GM12878 (cell line): ENCODE data around the gene STAMBP. TPM values are rescaled to one million over a fixed set of nuclear protein-coding genes. Genes with fewer than 3 reads are reported as not detected.
A peak's percentile ranks its signal among the peaks of the same experiment; 100 is the strongest.

Source experiments
- ATAC-seq: fragments of 200-7000 bp; cut with Tn5 transposase; 3 replicates; pipeline ENCODE4 v1.9.1; 2020; ENCODE audit warnings: mild to moderate bottlenecking, moderate library complexity
- BruUV-seq: library from RNA; stranded (reverse); fragments of 400-500 nt; replicated peaks from 2 replicates; lab custom pipeline; 2021; lab: Mats Ljungman, UMichigan
- CTCF ChIA-PET: fragments of 300-600 bp; sonication (Branson Sonifier 250); formaldehyde crosslinking; extraction: SDS; loops from one replicate; lab custom pipeline; 2021; ENCODE audit warnings: inconsistent platforms; lab: Yijun Ruan, JAX
- POLR2A ChIA-PET: fragments of 350-600 bp; formaldehyde crosslinking; extraction: SDS; loops from one replicate; lab custom pipeline; 2021; ENCODE audit warnings: inconsistent platforms; lab: Charles Lee
- RAD21 ChIA-PET: fragments of 300-600 bp; sonication (Branson Sonifier 250); formaldehyde crosslinking; loops from one replicate; lab custom pipeline; 2023; ENCODE audit warnings: antibody characterized with exemption; ENCODE audit not compliant: unreplicated experiment; lab: Charles Lee
- SMC1A ChIA-PET: fragments of 300-600 bp; sonication (Branson Sonifier 250); formaldehyde crosslinking; loops from one replicate; lab custom pipeline; 2023; ENCODE audit not compliant: unreplicated experiment, uncharacterized antibody; lab: Charles Lee
- DNase-seq: peaks from one replicate; pipeline ENCODE4 v3.0.0-alpha.2; 2011; ENCODE audit warnings: low read depth, low spot score
- FAIRE-seq: peaks from 3 replicates; lab custom pipeline; 2011; peaks lifted over from hg19 to GRCh38; lab: Jason Lieb, UNC
- H2AFZ ChIP-seq: 2 replicates; pipeline ENCODE4 v1.6.0; 2011; ENCODE audit warnings: low read depth, low read length, control low read depth; ENCODE audit not compliant: control insufficient read depth
- H3K27ac ChIP-seq: 2 replicates; pipeline ENCODE4 v1.5.1; 2011; ENCODE audit warnings: control low read depth; ENCODE audit not compliant: control insufficient read depth, insufficient read depth
- H3K27me3 ChIP-seq, 2 experiments: replicated peaks in 1 of 2; 2 replicates each; pipeline versions ENCODE4 v1.6.0 to v1.6.1; 2011; ENCODE audit warnings: low read length in 1 of 2; ENCODE audit not compliant: control insufficient read depth in 2 of 2, insufficient read depth in 2 of 2
- H3K36me3 ChIP-seq, 2 experiments: 2 replicates each; pipeline ENCODE4 v1.5.1; 2011; ENCODE audit warnings: low read length in 1 of 2; ENCODE audit not compliant: control insufficient read depth in 2 of 2, insufficient read depth in 2 of 2
- H3K4me1 ChIP-seq: 2 replicates; pipeline ENCODE4 v1.6.1; 2011; ENCODE audit warnings: mild to moderate bottlenecking, low read length, moderate library complexity, mixed read lengths; ENCODE audit not compliant: control insufficient read depth, insufficient read depth
- H3K4me2 ChIP-seq: 2 replicates; pipeline ENCODE4 v1.6.0; 2011; ENCODE audit warnings: control low read depth; ENCODE audit not compliant: control insufficient read depth, insufficient read depth
- H3K4me3 ChIP-seq: fragments of 200-600 bp; sonication (generic); 2 replicates; pipeline ENCODE4 v1.5.1; 2016
- H3K79me2 ChIP-seq: 2 replicates; pipeline ENCODE4 v1.6.0; 2011; ENCODE audit warnings: low read length; ENCODE audit not compliant: control insufficient read depth, insufficient read depth
- H3K9ac ChIP-seq: 2 replicates; pipeline ENCODE4 v1.8.0; 2011; ENCODE audit warnings: low read length, control low read depth, mixed read lengths; ENCODE audit not compliant: control insufficient read depth, insufficient read depth
- H3K9me3 ChIP-seq: replicated peaks from 3 replicates; pipeline ENCODE4 v1.5.1; 2011; ENCODE audit warnings: mild to moderate bottlenecking, low read length; ENCODE audit not compliant: control insufficient read depth, insufficient read depth
- H4K20me1 ChIP-seq: 2 replicates; pipeline ENCODE4 v1.6.0; 2011; ENCODE audit not compliant: control insufficient read depth, insufficient read depth
- ATF7 ChIP-seq: fragments of 450-650 bp; IDR thresholded peaks from 2 replicates; pipeline ENCODE4 v1.6.1; 2016; ENCODE audit warnings: low read depth, mild to moderate bottlenecking
- CBFB ChIP-seq: IDR thresholded peaks from 2 replicates; pipeline ENCODE4 v1.6.1; 2016; ENCODE audit warnings: antibody characterized with exemption, low read depth
- CHD1 ChIP-seq: IDR thresholded peaks from 2 replicates; pipeline ENCODE4 v1.6.1; 2012; ENCODE audit warnings: low read depth, low read length, improper control_type of control experiment
- GATAD2B ChIP-seq: fragments of 450-650 bp; conservative IDR thresholded peaks from 2 replicates; pipeline ENCODE4 v1.6.1; 2017; ENCODE audit warnings: low read depth, mild to moderate bottlenecking, moderate library complexity
- NR2F1 ChIP-seq: fragments of 450-650 bp; conservative IDR thresholded peaks from 2 replicates; pipeline ENCODE4 v1.6.1; 2017; ENCODE audit warnings: mild to moderate bottlenecking
- PML ChIP-seq: IDR thresholded peaks from 2 replicates; pipeline ENCODE4 v1.6.1; 2012; ENCODE audit warnings: low read length, inconsistent platforms
- POLR2AphosphoS2 ChIP-seq: IDR thresholded peaks from 2 replicates; pipeline ENCODE4 v1.6.1; 2011; ENCODE audit warnings: low read depth, mild to moderate bottlenecking, low read length, improper control_type of control experiment, moderate library complexity
- RB1 ChIP-seq: fragments of 450-650 bp; formaldehyde crosslinking; IDR thresholded peaks from 2 replicates; pipeline ENCODE4 v1.6.1; 2017; ENCODE audit warnings: mild to moderate bottlenecking, borderline replicate concordance
- RFX5 ChIP-seq: IDR thresholded peaks from 2 replicates; pipeline ENCODE4 v1.6.1; 2011; ENCODE audit warnings: low read depth, low read length, improper control_type of control experiment
- SIN3A ChIP-seq: IDR thresholded peaks from 2 replicates; pipeline ENCODE4 v1.6.1; 2012; ENCODE audit warnings: low read depth, low read length, improper control_type of control experiment
- SMAD1 ChIP-seq: fragments of 450-650 bp; IDR thresholded peaks from 2 replicates; pipeline ENCODE4 v1.6.1; 2018; ENCODE audit warnings: mild to moderate bottlenecking, low read depth; ENCODE audit not compliant: partially characterized antibody
- TBL1XR1 ChIP-seq: IDR thresholded peaks from 2 replicates; pipeline ENCODE4 v1.6.1; 2012; ENCODE audit warnings: low read depth, low read length, improper control_type of control experiment
- ZBED1 ChIP-seq: IDR thresholded peaks from 2 replicates; pipeline ENCODE4 v1.6.1; 2016; ENCODE audit warnings: borderline replicate concordance
- WGBS: methylation state at CpG from one replicate; pipeline ENCODE4 v1.1.6; 2016; ENCODE audit warnings: low lambda C conversion rate; ENCODE audit not compliant: insufficient replicate concordance, insufficient coverage; ENCODE audit errors: missing lambda C conversion rate; 5-methylcytosine and 5-hydroxymethylcytosine counted together
- in situ Hi-C: fragments of 300-500 bp; cut with MboI; formaldehyde crosslinking; loops from 9 replicates; pipeline ENCODE4 v1.14.3; 2018; ENCODE audit warnings: mixed read lengths
- intact Hi-C: fragments of 100-400 bp; cut with micrococcal nuclease; formaldehyde crosslinking; loops from one replicate; pipeline ENCODE4 v1.14.2; 2022; ENCODE audit not compliant: unreplicated experiment
- polyA plus RNA-seq, 11 experiments: library from polyadenylated mRNA; depleted of rRNA in 4 of 11; unstranded in 6 of 11; stranded (reverse) in 5 of 11; fragments of >200 nt; fragmentation: Nextera tagmentation in 4 of 11; fragmentation: Illumina TruSeq in 1 of 11; extraction: Ambion mirVana in 4 of 11; extraction: Trizol in 1 of 11; gene quantifications; 1 replicate in 1 of 11; 2 replicates in 10 of 11; pipeline versions ENCODE4 v1.2.1 to v1.2.3, GENCODE V29; 2011 to 2016; ENCODE audit warnings: inconsistent platforms in 2 of 11, missing spikeins in 2 of 11, low read depth in 1 of 11
- total RNA-seq, 4 experiments: library from RNA; depleted of rRNA in 3 of 4; stranded (reverse); fragments of >200 nt in 3 of 4; fragmentation: Illumina TruSeq in 1 of 4; extraction: Trizol in 1 of 4; gene quantifications; 2 replicates each; pipeline versions ENCODE4 v1.2.1 to v1.2.3, GENCODE V29; 2013 to 2021
- TF ChIP-seq, protein P1 (sequence below): fragments of 450-650 bp; conservative IDR thresholded peaks from 2 replicates; pipeline ENCODE4 v1.6.1; 2017; ENCODE audit warnings: mild to moderate bottlenecking, moderate library complexity
- TF ChIP-seq, protein P2 (sequence below): fragments of 450-650 bp; IDR thresholded peaks from 2 replicates; pipeline ENCODE4 v1.6.1; 2018; ENCODE audit warnings: borderline replicate concordance, mild to moderate bottlenecking; ENCODE audit not compliant: partially characterized antibody
- TF ChIP-seq, protein P3 (sequence below): IDR thresholded peaks from 2 replicates; pipeline ENCODE4 v1.6.1; 2012; ENCODE audit warnings: mild to moderate bottlenecking, low read depth, low read length

The STAMBP gene
- total and polyA plus RNA-seq, 10 of the 15 experiments (the other 5 are each of a cell fraction or from before 2014, with no cell fraction given), result 38.9 to 84.1 (median 69.7) TPM

DNA sequence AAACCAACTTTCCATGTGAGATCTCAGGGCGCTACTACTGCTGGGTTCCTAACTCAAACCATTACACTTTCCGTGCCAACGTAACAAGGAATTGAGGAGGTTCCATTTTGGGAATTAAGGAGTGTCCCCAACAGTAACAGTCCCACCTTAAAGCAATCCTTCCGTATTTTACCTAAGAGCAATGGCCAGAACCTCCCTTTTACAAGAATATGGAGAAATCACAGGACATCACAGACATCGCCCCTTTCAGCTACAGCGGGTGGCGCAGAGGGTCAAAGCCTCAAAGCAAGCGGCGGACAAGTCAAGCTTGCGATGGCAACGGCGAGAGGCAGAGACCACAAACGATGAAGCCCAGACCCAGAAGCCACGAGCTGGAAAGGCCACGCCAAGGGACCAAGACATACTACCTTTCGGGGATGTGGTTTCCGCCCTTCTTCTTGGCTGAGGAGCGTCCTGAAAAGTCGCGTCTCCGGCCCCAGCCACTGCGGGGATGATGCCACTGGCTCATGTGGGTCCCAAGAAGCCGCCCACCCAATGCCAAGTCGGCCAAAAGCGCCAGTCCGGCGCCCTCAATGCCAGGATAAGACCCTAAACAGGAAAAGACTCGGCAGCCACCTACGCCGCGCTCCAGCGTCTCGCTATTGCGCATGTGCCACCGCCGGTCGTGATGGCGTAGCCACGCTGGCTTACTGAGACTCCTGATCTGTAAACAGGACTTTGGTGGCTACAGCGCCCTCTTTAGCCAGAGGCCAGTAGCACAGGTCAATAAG lies 49.1 kb upstream of the STAMBP start, which contains the start of gene DUSP11:
DUSP11 (minus strand) TSS at position 637 of the 770 bp plus-strand sequence; CDS start at position 508, 129 bp downstream.
- H4K20me1 ChIP-seq, result no peaks in the 10 kb centered on the region
- ChIA-PET CTCF (interaction anchor here (0.7 to 1.0 kb wide), 3 partner anchors 16 to 126 kb away, joined by 4 to 6 read pairs (median 4); no protein-coding TSS in a partner anchor), RAD21 (no interaction called here), POLR2A (interaction anchor here (0.7 kb wide), 1 partner anchor 43 kb away, joined by 3 read pairs; the partner anchor contains the start of gene TPRKB), SMC1A (interaction anchor here (0.5 kb wide), 1 partner anchor 8 kb away, joined by 3 read pairs; no protein-coding TSS in a partner anchor)
- DNase-seq (peak; percentile 94), FAIRE-seq (peak; percentile 97), ATAC-seq (peak; percentile 98)
- WGBS, result 1% methylated on average over 40 of the region's 40 CpGs
- peaks cover 0 to 4% of the 10 kb centered on the region in 2 experiments; a peak in 1 of 4 replicates for H3K36me3 ChIP-seq
- H3K79me2 ChIP-seq, result peaks cover 34% of the 10 kb centered on the region
- H3K4me1 ChIP-seq, result peaks cover 4% of the 10 kb centered on the region; the same call in 1 of the 2 replicates
- H3K4me3 ChIP-seq, result peak within 1 kb of the TSS; percentile 95
- peak within 1 kb of the TSS; percentile 91 for H3K27ac ChIP-seq
- in situ Hi-C loops (no loop called here), intact Hi-C loops (no loop called here)
- H3K4me2 ChIP-seq, result peak within 1 kb of the TSS; percentile 63
- no peaks in the 10 kb centered on the region for H3K9me3 ChIP-seq
- peak within 1 kb of the TSS; percentile 88 for H3K9ac ChIP-seq
- no TSS peak for BruUV-seq
- H2AFZ ChIP-seq, result peak within 1 kb of the TSS; percentile 88
- H3K27me3 ChIP-seq, result no peaks in the 10 kb centered on the region
- TF ChIP-seq CHD1, result peak; percentile 49; the same call in 1 of the 2 replicates
- TF ChIP-seq RFX5, result peak; percentile 52; the same call in 1 of the 2 replicates
- peak; percentile 81 for TF ChIP-seq POLR2AphosphoS2
- TF ChIP-seq, protein P1, sequence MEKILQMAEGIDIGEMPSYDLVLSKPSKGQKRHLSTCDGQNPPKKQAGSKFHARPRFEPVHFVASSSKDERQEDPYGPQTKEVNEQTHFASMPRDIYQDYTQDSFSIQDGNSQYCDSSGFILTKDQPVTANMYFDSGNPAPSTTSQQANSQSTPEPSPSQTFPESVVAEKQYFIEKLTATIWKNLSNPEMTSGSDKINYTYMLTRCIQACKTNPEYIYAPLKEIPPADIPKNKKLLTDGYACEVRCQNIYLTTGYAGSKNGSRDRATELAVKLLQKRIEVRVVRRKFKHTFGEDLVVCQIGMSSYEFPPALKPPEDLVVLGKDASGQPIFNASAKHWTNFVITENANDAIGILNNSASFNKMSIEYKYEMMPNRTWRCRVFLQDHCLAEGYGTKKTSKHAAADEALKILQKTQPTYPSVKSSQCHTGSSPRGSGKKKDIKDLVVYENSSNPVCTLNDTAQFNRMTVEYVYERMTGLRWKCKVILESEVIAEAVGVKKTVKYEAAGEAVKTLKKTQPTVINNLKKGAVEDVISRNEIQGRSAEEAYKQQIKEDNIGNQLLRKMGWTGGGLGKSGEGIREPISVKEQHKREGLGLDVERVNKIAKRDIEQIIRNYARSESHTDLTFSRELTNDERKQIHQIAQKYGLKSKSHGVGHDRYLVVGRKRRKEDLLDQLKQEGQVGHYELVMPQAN, result peak; percentile 81
- 0 out of 2 replicates have a peak, but pooled peaks have one; percentile 75 for TF ChIP-seq SIN3A
- TF ChIP-seq, protein P2, sequence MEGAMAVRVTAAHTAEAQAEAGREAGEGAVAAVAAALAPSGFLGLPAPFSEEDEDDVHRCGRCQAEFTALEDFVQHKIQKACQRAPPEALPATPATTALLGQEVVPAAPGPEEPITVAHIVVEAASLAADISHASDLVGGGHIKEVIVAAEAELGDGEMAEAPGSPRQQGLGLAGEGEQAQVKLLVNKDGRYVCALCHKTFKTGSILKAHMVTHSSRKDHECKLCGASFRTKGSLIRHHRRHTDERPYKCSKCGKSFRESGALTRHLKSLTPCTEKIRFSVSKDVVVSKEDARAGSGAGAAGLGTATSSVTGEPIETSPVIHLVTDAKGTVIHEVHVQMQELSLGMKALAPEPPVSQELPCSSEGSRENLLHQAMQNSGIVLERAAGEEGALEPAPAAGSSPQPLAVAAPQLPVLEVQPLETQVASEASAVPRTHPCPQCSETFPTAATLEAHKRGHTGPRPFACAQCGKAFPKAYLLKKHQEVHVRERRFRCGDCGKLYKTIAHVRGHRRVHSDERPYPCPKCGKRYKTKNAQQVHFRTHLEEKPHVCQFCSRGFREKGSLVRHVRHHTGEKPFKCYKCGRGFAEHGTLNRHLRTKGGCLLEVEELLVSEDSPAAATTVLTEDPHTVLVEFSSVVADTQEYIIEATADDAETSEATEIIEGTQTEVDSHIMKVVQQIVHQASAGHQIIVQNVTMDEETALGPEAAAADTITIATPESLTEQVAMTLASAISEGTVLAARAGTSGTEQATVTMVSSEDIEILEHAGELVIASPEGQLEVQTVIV, result peak; percentile 34
- TF ChIP-seq, protein P3, sequence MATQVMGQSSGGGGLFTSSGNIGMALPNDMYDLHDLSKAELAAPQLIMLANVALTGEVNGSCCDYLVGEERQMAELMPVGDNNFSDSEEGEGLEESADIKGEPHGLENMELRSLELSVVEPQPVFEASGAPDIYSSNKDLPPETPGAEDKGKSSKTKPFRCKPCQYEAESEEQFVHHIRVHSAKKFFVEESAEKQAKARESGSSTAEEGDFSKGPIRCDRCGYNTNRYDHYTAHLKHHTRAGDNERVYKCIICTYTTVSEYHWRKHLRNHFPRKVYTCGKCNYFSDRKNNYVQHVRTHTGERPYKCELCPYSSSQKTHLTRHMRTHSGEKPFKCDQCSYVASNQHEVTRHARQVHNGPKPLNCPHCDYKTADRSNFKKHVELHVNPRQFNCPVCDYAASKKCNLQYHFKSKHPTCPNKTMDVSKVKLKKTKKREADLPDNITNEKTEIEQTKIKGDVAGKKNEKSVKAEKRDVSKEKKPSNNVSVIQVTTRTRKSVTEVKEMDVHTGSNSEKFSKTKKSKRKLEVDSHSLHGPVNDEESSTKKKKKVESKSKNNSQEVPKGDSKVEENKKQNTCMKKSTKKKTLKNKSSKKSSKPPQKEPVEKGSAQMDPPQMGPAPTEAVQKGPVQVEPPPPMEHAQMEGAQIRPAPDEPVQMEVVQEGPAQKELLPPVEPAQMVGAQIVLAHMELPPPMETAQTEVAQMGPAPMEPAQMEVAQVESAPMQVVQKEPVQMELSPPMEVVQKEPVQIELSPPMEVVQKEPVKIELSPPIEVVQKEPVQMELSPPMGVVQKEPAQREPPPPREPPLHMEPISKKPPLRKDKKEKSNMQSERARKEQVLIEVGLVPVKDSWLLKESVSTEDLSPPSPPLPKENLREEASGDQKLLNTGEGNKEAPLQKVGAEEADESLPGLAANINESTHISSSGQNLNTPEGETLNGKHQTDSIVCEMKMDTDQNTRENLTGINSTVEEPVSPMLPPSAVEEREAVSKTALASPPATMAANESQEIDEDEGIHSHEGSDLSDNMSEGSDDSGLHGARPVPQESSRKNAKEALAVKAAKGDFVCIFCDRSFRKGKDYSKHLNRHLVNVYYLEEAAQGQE, result no peak
- TF ChIP-seq TBL1XR1, result peak; percentile 65; the same call in 1 of the 2 replicates
- peak; percentile 54; the same call in 1 of the 2 replicates for TF ChIP-seq NR2F1
- peak; percentile 45; the same call in 1 of the 2 replicates for TF ChIP-seq RB1
- no peak for TF ChIP-seq PML
- no peak for TF ChIP-seq ZBED1
- TF ChIP-seq GATAD2B, result no peak
- peak; percentile 62 for TF ChIP-seq ATF7
- TF ChIP-seq CBFB, result peak; percentile 83
- TF ChIP-seq SMAD1, result peak; percentile 58
